ENCODE data around the gene LOXL3. TPM values are rescaled to one million over a fixed set of nuclear protein-coding genes. Genes with fewer than 3 reads are reported as not detected.
A peak's percentile ranks its signal among the peaks of the same experiment; 100 is the strongest.

LOXL3 gene
- total RNA-seq, 1 experiment from 2014 or later, result 0.88 TPM

DNA sequence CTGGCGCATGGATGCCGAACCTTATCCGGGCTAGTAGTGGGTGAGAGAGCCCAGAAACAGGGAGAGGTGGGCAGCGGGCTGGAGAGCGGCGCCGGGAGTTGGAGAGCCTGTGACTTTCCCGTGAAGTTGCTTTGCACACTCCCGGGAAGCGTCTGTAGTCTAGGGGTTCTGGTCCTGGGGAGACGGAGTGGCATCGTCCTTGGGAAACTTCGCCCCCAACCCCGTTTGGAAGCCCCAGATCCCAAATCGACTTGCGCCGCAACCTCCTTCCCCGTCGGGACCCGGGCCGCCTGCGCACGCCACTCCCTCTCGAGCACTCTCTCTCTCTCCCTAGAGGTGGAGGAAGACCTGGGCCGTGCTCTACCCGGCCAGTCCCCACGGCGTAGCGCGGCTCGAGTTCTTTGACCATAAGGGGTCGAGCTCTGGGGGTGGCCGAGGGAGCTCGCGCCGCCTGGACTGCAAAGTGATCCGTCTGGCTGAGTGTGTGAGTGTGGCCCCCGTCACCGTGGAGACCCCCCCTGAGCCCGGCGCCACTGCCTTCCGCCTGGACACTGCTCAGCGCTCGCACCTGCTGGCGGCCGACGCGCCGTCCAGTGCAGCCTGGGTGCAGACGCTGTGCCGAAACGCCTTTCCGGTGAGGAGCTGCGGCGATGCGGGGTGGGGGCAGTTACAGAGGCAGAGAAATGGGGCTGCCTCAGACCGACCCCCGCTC, 1.2 kb upstream of the LOXL3 start:
- TSS peak; percentile 54 for BruUV-seq (replicated peaks)
- POLR2A ChIA-PET (ENCODE audit: low non-redundant PET), result no interaction called here

DNA sequence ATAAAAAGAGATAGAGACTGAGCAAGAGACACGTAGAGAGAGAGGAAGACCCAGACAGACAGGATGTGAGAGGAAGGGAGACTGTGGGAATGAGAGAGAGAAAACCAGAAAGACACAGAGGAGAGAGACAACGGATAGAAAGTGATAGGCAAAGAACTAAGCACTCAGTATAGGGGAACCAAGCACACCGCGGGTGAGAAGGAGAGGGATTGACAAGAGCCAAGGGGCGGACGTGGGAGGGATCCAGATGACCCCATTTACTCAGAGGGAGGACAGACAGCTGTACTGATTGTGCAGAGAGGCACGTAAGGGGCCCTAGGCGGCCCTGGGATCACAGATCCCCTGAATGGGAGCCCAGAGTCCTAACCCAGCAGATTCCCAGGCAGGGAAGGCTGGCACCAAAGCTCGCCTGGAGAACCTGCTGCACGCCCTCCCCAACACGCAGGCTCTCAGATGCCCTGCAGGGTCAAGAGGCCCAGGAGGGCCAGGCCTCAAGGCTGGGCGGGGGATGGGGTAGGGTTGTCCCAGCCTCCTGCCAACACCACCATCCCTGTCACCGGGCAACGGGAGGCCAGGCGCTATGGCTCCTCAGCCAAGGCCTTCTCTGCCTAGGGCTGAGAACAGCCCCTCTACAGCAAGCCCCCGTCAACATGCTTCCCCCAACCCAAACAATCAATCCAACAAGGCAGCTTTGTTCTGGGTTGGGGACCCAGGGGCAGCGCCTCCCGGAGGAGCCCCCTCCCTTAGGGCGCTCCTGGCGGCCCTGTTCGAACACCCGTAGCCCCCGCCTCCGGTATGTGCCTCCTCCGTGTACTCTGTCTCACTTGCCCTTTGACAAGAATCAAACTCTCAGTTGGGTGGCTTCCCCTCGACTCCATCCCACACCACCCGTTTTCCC, 579 bp downstream of the LOXL3 start:
- POLR2A ChIA-PET (ENCODE audit: low non-redundant PET), result no interaction called here
- H3K27ac ChIP-seq (ENCODE audit: low read depth, low read length, poor library complexity, severe bottlenecking), result no peak overlapping the region
- no peaks in the 10 kb centered on the region for H3K9me3 ChIP-seq (ENCODE audit: low read depth, low read length, poor library complexity, severe bottlenecking)
- BruUV-seq (replicated peaks), result no TSS peak
- H3K4me3 ChIP-seq (ENCODE audit: low read depth, low read length, poor library complexity, severe bottlenecking), result peak overlapping the region; percentile 76
- DNase-seq (ENCODE audit: low spot score), result no peak
- CTCF ChIA-PET, result no interaction called here
- H3K4me1 ChIP-seq (ENCODE audit: insufficient read depth, low read length, poor library complexity, severe bottlenecking), result peaks cover 5% of the 10 kb centered on the region
- H3K36me3 ChIP-seq (ENCODE audit: insufficient read depth, low read length, poor library complexity, severe bottlenecking), result peaks cover 7% of the 10 kb centered on the region
- TF ChIP-seq, protein P1, sequence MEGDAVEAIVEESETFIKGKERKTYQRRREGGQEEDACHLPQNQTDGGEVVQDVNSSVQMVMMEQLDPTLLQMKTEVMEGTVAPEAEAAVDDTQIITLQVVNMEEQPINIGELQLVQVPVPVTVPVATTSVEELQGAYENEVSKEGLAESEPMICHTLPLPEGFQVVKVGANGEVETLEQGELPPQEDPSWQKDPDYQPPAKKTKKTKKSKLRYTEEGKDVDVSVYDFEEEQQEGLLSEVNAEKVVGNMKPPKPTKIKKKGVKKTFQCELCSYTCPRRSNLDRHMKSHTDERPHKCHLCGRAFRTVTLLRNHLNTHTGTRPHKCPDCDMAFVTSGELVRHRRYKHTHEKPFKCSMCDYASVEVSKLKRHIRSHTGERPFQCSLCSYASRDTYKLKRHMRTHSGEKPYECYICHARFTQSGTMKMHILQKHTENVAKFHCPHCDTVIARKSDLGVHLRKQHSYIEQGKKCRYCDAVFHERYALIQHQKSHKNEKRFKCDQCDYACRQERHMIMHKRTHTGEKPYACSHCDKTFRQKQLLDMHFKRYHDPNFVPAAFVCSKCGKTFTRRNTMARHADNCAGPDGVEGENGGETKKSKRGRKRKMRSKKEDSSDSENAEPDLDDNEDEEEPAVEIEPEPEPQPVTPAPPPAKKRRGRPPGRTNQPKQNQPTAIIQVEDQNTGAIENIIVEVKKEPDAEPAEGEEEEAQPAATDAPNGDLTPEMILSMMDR (conservative IDR thresholded peaks at IDR 0.05; ENCODE audit: low read depth, low read length), result no peak
- no peak for TF ChIP-seq EZH2 (IDR thresholded peaks at IDR 0.05; ENCODE audit: borderline replicate concordance, low read depth, low read length, poor library complexity, severe bottlenecking)
- intact Hi-C loops (cut with micrococcal nuclease; ENCODE audit: unreplicated experiment), result no loop called here
- H3K27me3 ChIP-seq (replicated peaks; ENCODE audit: insufficient read depth, low read depth, low read length, poor library complexity), result peaks cover 5% of the 10 kb centered on the region

More for the DNA sequence above, 1.2 kb upstream of the LOXL3 start:
- no peaks in the 10 kb centered on the region for H3K4me1 ChIP-seq (ENCODE audit: insufficient read depth, low read length, poor library complexity, severe bottlenecking)
- no peaks in the 10 kb centered on the region for H3K9me3 ChIP-seq (ENCODE audit: low read depth, low read length, poor library complexity, severe bottlenecking)
- peak overlapping the region; percentile 78 for H3K27ac ChIP-seq (ENCODE audit: low read depth, low read length, poor library complexity, severe bottlenecking)
- H3K27me3 ChIP-seq (replicated peaks; ENCODE audit: insufficient read depth, low read depth, low read length, poor library complexity), result no peaks in the 10 kb centered on the region
- peaks cover 7% of the 10 kb centered on the region for H3K36me3 ChIP-seq (ENCODE audit: insufficient read depth, low read length, poor library complexity, severe bottlenecking)
- TF ChIP-seq EZH2 (IDR thresholded peaks at IDR 0.05; ENCODE audit: borderline replicate concordance, low read depth, low read length, poor library complexity, severe bottlenecking), result no peak
- TF ChIP-seq, protein P1 (conservative IDR thresholded peaks at IDR 0.05; ENCODE audit: low read depth, low read length), result no peak
- CTCF ChIA-PET, result no interaction called here
- peak overlapping the region; percentile 76 for H3K4me3 ChIP-seq (ENCODE audit: low read depth, low read length, poor library complexity, severe bottlenecking)
- intact Hi-C loops (cut with micrococcal nuclease; ENCODE audit: unreplicated experiment), result no loop called here
- DNase-seq (ENCODE audit: low spot score), result peak; percentile 36

DNA sequence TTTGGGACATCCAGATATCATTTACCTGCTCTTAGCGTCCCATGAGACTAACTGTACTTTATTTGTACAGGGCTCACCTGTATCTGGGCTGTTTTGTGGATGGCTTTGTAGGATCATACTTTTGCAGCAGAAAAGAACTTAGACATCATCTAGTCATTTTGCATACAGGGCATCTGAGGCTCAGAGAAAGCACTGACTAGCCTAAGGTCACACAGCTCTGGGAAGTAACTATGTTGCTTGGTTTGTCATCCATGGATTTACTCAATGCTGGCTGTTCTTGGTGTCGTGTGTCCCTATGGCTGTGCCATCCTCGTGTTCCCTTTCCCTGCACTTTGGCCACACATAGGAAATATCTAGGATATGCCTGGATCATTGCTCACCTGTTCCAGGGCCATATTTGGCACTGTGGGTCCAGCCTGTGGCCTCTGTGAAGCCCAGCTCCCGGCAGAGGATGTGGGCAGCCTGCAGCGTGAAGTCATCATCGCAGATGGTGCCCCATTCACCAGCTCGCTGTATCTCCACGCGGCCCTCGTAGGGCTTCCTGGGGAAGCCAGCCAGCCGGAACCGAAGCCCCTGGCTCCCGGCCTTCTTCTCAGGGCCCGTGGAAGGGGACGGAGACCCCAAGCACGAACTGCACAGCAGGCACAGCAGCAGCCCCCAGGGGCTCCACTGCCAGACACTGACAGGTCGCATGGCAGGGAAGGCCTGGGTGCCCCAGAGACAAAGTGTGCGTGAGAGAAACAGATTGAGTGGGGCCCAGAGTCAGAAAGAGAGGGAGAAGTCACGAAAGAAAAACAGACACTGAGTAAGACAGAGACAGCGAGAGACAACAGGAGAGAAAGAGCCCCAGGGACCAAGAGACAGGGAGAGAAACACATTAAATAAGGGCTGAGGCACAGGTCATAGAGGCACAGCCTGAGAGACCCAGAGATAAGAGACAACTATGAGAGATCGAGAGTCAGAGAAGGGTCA, 1.5 kb downstream of the LOXL3 start:
- Histone ChIP-seq H3K4me3 (ENCODE audit: low read depth, low read length, poor library complexity, severe bottlenecking) (no peak overlapping the region), H3K4me1 (ENCODE audit: insufficient read depth, low read length, poor library complexity, severe bottlenecking) (peaks cover 5% of the 10 kb centered on the region), H3K9me3 (ENCODE audit: low read depth, low read length, poor library complexity, severe bottlenecking) (no peaks in the 10 kb centered on the region), H3K36me3 (ENCODE audit: insufficient read depth, low read length, poor library complexity, severe bottlenecking) (peaks cover 7% of the 10 kb centered on the region), H3K27me3 (replicated peaks; ENCODE audit: insufficient read depth, low read depth, low read length, poor library complexity) (peaks cover 14% of the 10 kb centered on the region), H3K27ac (ENCODE audit: low read depth, low read length, poor library complexity, severe bottlenecking) (no peak overlapping the region)
- no peak for DNase-seq (ENCODE audit: low spot score)
- POLR2A ChIA-PET (ENCODE audit: low non-redundant PET), result no interaction called here
- CTCF ChIA-PET, result no interaction called here
- intact Hi-C loops (cut with micrococcal nuclease; ENCODE audit: unreplicated experiment), result no loop called here
- TF ChIP-seq, protein P1 (conservative IDR thresholded peaks at IDR 0.05; ENCODE audit: low read depth, low read length), result no peak
- no TSS peak for BruUV-seq (replicated peaks)
